Measurements from ENCODE around the gene RWDD1.

DNA sequence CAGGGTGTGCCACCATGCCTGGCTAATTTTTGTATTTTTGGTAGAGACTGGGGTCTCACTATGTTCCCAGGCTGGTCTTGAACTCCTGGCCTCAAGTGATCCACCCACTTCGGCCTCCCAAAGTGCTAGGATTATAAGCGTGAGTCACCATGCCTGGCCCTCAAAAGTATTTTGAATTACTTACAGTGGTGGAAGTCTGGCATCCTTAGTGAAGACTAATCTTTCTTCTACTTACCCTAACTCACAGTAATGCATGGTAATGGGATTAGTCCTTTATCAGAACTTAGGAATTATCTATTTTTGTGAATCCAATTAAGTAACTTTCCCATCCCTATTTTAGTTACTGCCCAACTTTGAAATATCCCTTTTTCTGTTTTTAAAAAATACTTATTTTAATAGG is 3.9 kb downstream of the RWDD1 start:
- TF ChIP-seq EZH2 (IDR thresholded peaks at IDR 0.05; ENCODE audit: borderline replicate concordance, low read length) (no peak), CTCF (conservative IDR thresholded peaks at IDR 0.05 in 1 of 2, IDR thresholded peaks at IDR 0.05 in 1 of 2; ENCODE audit: extremely low read depth in 1 of 2, insufficient read depth in 1 of 2, low read depth in 1 of 2, low read length in 2 of 2) (no peak)

Data from mammary epithelial cell (primary cell).